ENCODE measurements around the gene BEND2.

Gene BEND2

DNA sequence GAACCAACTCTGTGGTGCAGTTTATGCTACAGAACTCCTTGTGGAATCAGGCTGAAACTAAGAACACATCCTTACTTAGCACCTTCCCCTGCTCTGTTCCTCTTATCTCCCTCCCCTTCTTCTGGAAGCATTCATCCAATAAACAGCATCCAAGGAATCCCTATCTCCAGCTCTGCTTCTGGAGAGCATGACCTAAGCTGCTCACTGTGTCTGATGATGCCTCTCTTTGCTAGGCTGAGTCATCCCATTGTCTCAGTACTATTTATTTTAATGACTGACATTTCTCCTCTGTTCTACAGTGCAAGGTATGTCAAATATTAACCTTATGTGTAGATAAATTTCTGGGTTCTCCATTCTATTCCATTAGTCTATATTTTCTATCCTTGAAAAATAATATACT is 71.2 kb downstream of the BEND2 start:
- Histone ChIP-seq H3K27ac (ENCODE audit: insufficient read depth, low read depth, low read length, poor library complexity, severe bottlenecking) (no peak overlapping the region), H3K9me3 (ENCODE audit: control insufficient read depth, low read length) (no peaks in the 10 kb centered on the region), H3K4me1 (ENCODE audit: control insufficient read depth, insufficient read depth, low read length) (no peaks in the 10 kb centered on the region), H3K36me3 (ENCODE audit: control insufficient read depth, insufficient read depth, low read length) (no peaks in the 10 kb centered on the region), H3K4me3 (ENCODE audit: insufficient read depth, low read depth, low read length) (no peak overlapping the region), H3K27me3 (ENCODE audit: control insufficient read depth, insufficient read depth, low read length, poor library complexity, severe bottlenecking) (no peaks in the 10 kb centered on the region)

- Histone ChIP-seq H3K36me3 (ENCODE audit: control insufficient read depth, insufficient read depth, low read length) (no peaks in the 10 kb centered on the region), H3K4me3 (ENCODE audit: insufficient read depth, low read depth, low read length) (no peak overlapping the region)
- 45 to 56% methylated on average over 5 to 6 of the region's 6 CpGs for WGBS, 2 experiments
These were observed 73.7 kb downstream of the BEND2 start for GRCh38 chrX:18146954-18147353.

GRCh38 chrX:18146009-18146408 is 74.7 kb downstream of the BEND2 start:
- Histone ChIP-seq H3K9me3 (ENCODE audit: control insufficient read depth, low read length) (no peaks in the 10 kb centered on the region), H3K27me3 (ENCODE audit: control insufficient read depth, insufficient read depth, low read length, poor library complexity, severe bottlenecking) (no peaks in the 10 kb centered on the region), H3K4me3 (ENCODE audit: insufficient read depth, low read depth, low read length) (no peak overlapping the region), H3K36me3 (ENCODE audit: control insufficient read depth, insufficient read depth, low read length) (no peaks in the 10 kb centered on the region), H3K27ac (ENCODE audit: insufficient read depth, low read depth, low read length, poor library complexity, severe bottlenecking) (no peak overlapping the region), H3K4me1 (ENCODE audit: control insufficient read depth, insufficient read depth, low read length) (no peaks in the 10 kb centered on the region)
- WGBS, 2 experiments: 53 to 78% methylated on average over 1 to 2 of the region's 2 CpGs

More at GRCh38 chrX:18146954-18147353, 73.7 kb downstream of the BEND2 start:
- Histone ChIP-seq H3K27ac (ENCODE audit: insufficient read depth, low read depth, low read length, poor library complexity, severe bottlenecking) (no peak overlapping the region), H3K9me3 (ENCODE audit: control insufficient read depth, low read length) (no peaks in the 10 kb centered on the region), H3K4me1 (ENCODE audit: control insufficient read depth, insufficient read depth, low read length) (no peaks in the 10 kb centered on the region), H3K27me3 (ENCODE audit: control insufficient read depth, insufficient read depth, low read length, poor library complexity, severe bottlenecking) (no peaks in the 10 kb centered on the region)

DNA sequence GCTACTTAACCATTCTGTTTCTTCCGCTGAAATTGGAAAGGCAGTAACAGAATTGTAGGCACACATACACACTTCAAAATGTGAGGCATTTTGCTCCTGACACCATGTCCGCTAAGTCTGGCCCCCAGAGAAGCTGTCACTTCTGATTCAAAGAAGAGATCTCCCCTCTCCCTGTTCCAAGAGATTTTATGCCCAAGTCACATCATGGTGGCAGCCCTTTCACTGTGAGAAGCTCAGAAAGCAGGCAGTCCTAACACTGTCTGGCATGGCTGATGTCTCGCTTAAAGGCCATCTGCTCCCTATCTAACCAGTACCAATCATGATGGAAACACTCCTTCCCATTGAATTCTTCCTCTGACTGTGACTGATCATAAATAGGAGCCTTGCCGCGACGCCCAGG is 83.9 kb downstream of the BEND2 start:
- no peak overlapping the region for H3K27ac ChIP-seq (ENCODE audit: insufficient read depth, low read depth, low read length, poor library complexity, severe bottlenecking)
- 92 to 95% methylated on average over 6 of the region's 6 CpGs for WGBS, 2 experiments

DNA sequence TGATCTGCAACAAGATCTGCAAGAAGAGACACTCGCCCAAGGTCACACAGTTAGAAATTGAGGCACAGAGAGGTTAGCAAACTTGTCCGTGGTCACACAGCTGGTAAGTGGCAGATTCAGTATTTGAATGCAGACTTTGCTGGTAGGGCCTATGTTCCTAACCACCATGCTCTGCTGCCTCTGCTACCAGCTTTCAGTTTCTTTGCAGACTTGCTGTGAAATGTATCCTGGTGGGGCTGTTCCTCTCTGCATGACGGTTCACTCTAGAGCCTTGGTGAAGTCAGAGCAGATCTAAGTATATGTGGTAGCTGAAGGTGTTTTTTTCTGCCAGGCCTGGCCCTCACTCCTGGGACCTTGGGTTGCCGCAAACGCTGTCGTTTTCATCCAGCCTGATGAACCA is 87.1 kb downstream of the BEND2 start:
- Histone ChIP-seq H3K4me3 (ENCODE audit: insufficient read depth, low read depth, low read length) (no peak overlapping the region), H3K9me3 (ENCODE audit: control insufficient read depth, low read length) (no peaks in the 10 kb centered on the region), H3K4me1 (ENCODE audit: control insufficient read depth, insufficient read depth, low read length) (no peaks in the 10 kb centered on the region), H3K27me3 (ENCODE audit: control insufficient read depth, insufficient read depth, low read length, poor library complexity, severe bottlenecking) (no peaks in the 10 kb centered on the region), H3K27ac (ENCODE audit: insufficient read depth, low read depth, low read length, poor library complexity, severe bottlenecking) (no peak overlapping the region), H3K36me3 (ENCODE audit: control insufficient read depth, insufficient read depth, low read length) (no peaks in the 10 kb centered on the region)
- WGBS, 2 experiments: 94 to 96% methylated on average over 6 of the region's 6 CpGs

More for the DNA sequence above, 83.9 kb downstream of the BEND2 start:
- Histone ChIP-seq H3K27me3 (ENCODE audit: control insufficient read depth, insufficient read depth, low read length, poor library complexity, severe bottlenecking) (no peaks in the 10 kb centered on the region), H3K9me3 (ENCODE audit: control insufficient read depth, low read length) (no peaks in the 10 kb centered on the region), H3K4me1 (ENCODE audit: control insufficient read depth, insufficient read depth, low read length) (no peaks in the 10 kb centered on the region), H3K36me3 (ENCODE audit: control insufficient read depth, insufficient read depth, low read length) (no peaks in the 10 kb centered on the region), H3K4me3 (ENCODE audit: insufficient read depth, low read depth, low read length) (no peak overlapping the region)

GRCh38 chrX:18129690-18130089 is 91.0 kb downstream of the BEND2 start:
- H3K36me3 ChIP-seq (ENCODE audit: control insufficient read depth, insufficient read depth, low read length): no peaks in the 10 kb centered on the region
- no peaks in the 10 kb centered on the region for H3K9me3 ChIP-seq (ENCODE audit: control insufficient read depth, low read length)
- H3K27ac ChIP-seq (ENCODE audit: insufficient read depth, low read depth, low read length, poor library complexity, severe bottlenecking): no peak overlapping the region
- no peaks in the 10 kb centered on the region for H3K4me1 ChIP-seq (ENCODE audit: control insufficient read depth, insufficient read depth, low read length)
- WGBS, 2 experiments: 92 to 94% methylated on average over 8 of the region's 8 CpGs
- H3K27me3 ChIP-seq (ENCODE audit: control insufficient read depth, insufficient read depth, low read length, poor library complexity, severe bottlenecking): no peaks in the 10 kb centered on the region
- no peak overlapping the region for H3K4me3 ChIP-seq (ENCODE audit: insufficient read depth, low read depth, low read length)

GRCh38 chrX:18126971-18127370 is 93.7 kb downstream of the BEND2 start:
- Histone ChIP-seq H3K4me3 (ENCODE audit: insufficient read depth, low read depth, low read length) (no peak overlapping the region), H3K9me3 (ENCODE audit: control insufficient read depth, low read length) (no peaks in the 10 kb centered on the region), H3K27ac (ENCODE audit: insufficient read depth, low read depth, low read length, poor library complexity, severe bottlenecking) (no peak overlapping the region), H3K36me3 (ENCODE audit: control insufficient read depth, insufficient read depth, low read length) (no peaks in the 10 kb centered on the region), H3K4me1 (ENCODE audit: control insufficient read depth, insufficient read depth, low read length) (no peaks in the 10 kb centered on the region), H3K27me3 (ENCODE audit: control insufficient read depth, insufficient read depth, low read length, poor library complexity, severe bottlenecking) (no peaks in the 10 kb centered on the region)

DNA sequence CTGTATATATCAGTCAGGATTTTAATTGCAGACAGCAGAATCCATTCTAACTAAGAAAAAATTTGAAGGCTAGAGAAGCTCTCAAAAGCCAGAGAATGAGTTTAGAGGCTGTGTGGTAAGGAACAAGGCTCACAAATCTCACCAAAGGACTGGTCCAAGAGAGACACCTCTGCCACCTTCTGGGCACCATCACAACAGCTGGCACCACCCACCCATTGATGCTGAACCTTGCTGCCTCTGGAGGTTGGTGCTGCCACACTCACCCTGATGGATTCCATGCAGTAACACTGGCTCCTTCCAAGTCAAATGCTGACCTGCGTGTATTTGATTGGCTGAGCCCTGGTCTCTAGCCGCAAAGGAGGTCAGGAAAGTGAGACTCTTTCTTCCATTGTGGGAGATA is 100.8 kb downstream of the BEND2 start:
- Histone ChIP-seq H3K36me3 (ENCODE audit: control insufficient read depth, insufficient read depth, low read length) (no peaks in the 10 kb centered on the region), H3K4me1 (ENCODE audit: control insufficient read depth, insufficient read depth, low read length) (no peaks in the 10 kb centered on the region), H3K27me3 (ENCODE audit: control insufficient read depth, insufficient read depth, low read length, poor library complexity, severe bottlenecking) (no peaks in the 10 kb centered on the region), H3K9me3 (ENCODE audit: control insufficient read depth, low read length) (no peaks in the 10 kb centered on the region), H3K4me3 (ENCODE audit: insufficient read depth, low read depth, low read length) (no peak overlapping the region), H3K27ac (ENCODE audit: insufficient read depth, low read depth, low read length, poor library complexity, severe bottlenecking) (no peak overlapping the region)
- 81 to 88% methylated on average over 2 of the region's 2 CpGs for WGBS, 2 experiments

Data from ectodermal cell (in vitro differentiated cells).